ENCODE results near the gene CFAP74. TPM values are rescaled to one million over a fixed set of nuclear protein-coding genes. Genes with fewer than 3 reads are reported as not detected.

Gene CFAP74
- total and polyA plus RNA-seq, 2 of the 13 experiments (the other 11 are each of a cell fraction or from before 2014, with no cell fraction given), result 0.27 to 0.62 TPM

DNA sequence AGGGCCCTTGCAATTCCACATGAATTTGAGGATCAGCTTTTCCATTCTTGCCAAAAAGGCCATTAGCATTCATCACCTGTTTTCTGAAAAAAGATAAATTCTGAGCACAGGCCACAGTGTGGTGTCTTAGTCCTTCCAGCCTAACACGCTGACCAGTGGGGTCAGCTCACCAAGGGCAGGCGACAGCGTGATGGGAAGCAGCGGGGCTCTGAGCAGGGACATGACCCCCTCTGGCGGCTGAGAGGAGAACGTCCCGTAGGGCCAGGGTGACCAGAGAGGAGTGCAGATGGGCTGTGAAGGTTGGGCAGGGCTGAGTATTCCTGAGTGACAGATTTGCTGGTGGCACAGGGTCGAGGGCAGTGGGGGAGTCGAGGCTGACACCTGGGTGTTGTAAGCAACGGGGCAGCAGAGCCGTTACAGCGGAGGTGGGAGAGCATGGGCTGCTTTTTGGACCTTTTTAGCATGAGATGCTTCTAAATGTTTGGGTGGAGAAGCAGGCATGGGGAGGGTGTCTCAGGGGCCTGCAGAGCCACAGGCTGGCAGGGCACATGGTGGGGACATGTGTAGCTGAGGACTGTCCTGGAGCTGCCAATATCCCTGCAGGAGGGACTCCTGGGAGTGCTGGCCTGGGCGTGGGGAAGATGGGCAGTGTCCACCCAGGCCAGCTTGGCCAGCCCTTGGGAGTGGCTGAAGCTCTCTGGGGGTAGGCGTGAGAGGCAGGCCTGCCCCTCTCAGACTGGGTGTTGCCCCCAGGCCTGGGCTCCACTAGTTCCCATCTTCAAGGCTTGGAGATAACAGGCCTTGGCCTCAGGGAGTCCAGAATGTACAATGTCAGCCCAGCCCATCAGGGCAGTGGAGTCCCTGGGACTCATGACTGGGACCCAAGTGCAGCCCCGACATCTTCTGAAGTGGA is 97.1 kb downstream of the CFAP74 start (continued):
- TF ChIP-seq NR1H2 (CRISPR knock-in tag; IDR thresholded peaks at IDR 0.05; ENCODE audit: borderline replicate concordance, low read depth) (no peak), TEAD2 (CRISPR knock-in tag; IDR thresholded peaks at IDR 0.05) (no peak), SAFB2 (CRISPR knock-in tag; IDR thresholded peaks at IDR 0.05; ENCODE audit: borderline replicate concordance, low read depth) (no peak), FOXP1 (IDR thresholded peaks at IDR 0.05) (no peak), FOXP1 (CRISPR knock-in tag; IDR thresholded peaks at IDR 0.05) (no peak), ZNF567 (CRISPR knock-in tag; IDR thresholded peaks at IDR 0.05; ENCODE audit: borderline replicate concordance) (0 out of 2 replicates have a peak, but pooled peaks have one; percentile 26), ASH2L (IDR thresholded peaks at IDR 0.05; ENCODE audit: insufficient read length, low read depth, low read length) (no peak), NFRKB (IDR thresholded peaks at IDR 0.05) (no peak), GATA4 (IDR thresholded peaks at IDR 0.05; ENCODE audit: borderline replicate concordance, low read depth) (no peak), SNAI1 (CRISPR knock-in tag; IDR thresholded peaks at IDR 0.05; ENCODE audit: borderline replicate concordance) (no peak), TBL1XR1 (IDR thresholded peaks at IDR 0.05; ENCODE audit: borderline replicate concordance, low read length, partially characterized antibody) (no peak), ZBTB1 (CRISPR knock-in tag; IDR thresholded peaks at IDR 0.05; ENCODE audit: borderline replicate concordance) (no peak), HMG20B (CRISPR knock-in tag; conservative IDR thresholded peaks at IDR 0.05) (no peak), ZNF235 (CRISPR knock-in tag; IDR thresholded peaks at IDR 0.05; ENCODE audit: borderline replicate concordance) (no peak), PHF8 (CRISPR knock-in tag; IDR thresholded peaks at IDR 0.05) (no peak; the same call in 1 of the 2 replicates), ZNF530 (CRISPR knock-in tag; IDR thresholded peaks at IDR 0.05; ENCODE audit: low read depth) (no peak), IKZF4 (CRISPR knock-in tag; IDR thresholded peaks at IDR 0.05; ENCODE audit: borderline replicate concordance, low read depth, not compliant biosample characterization) (no peak), BRD4 (CRISPR knock-in tag; IDR thresholded peaks at IDR 0.05) (no peak), ELF4 (CRISPR knock-in tag; IDR thresholded peaks at IDR 0.05; ENCODE audit: borderline replicate concordance) (no peak), GTF2F1 (IDR thresholded peaks at IDR 0.05; ENCODE audit: low read length) (no peak), ZFP41 (CRISPR knock-in tag; IDR thresholded peaks at IDR 0.05; ENCODE audit: borderline replicate concordance) (no peak), ZNF616 (CRISPR knock-in tag; IDR thresholded peaks at IDR 0.05; ENCODE audit: low read depth) (no peak), ZNF12 (CRISPR knock-in tag; IDR thresholded peaks at IDR 0.05) (peak; percentile 62; the same call in 1 of the 2 replicates), NFE2 (CRISPR knock-in tag; IDR thresholded peaks at IDR 0.05) (no peak)
- TF ChIP-seq, protein P1, sequence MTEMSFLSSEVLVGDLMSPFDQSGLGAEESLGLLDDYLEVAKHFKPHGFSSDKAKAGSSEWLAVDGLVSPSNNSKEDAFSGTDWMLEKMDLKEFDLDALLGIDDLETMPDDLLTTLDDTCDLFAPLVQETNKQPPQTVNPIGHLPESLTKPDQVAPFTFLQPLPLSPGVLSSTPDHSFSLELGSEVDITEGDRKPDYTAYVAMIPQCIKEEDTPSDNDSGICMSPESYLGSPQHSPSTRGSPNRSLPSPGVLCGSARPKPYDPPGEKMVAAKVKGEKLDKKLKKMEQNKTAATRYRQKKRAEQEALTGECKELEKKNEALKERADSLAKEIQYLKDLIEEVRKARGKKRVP (CRISPR knock-in tag; IDR thresholded peaks at IDR 0.05), result no peak
- TF ChIP-seq, protein P2, sequence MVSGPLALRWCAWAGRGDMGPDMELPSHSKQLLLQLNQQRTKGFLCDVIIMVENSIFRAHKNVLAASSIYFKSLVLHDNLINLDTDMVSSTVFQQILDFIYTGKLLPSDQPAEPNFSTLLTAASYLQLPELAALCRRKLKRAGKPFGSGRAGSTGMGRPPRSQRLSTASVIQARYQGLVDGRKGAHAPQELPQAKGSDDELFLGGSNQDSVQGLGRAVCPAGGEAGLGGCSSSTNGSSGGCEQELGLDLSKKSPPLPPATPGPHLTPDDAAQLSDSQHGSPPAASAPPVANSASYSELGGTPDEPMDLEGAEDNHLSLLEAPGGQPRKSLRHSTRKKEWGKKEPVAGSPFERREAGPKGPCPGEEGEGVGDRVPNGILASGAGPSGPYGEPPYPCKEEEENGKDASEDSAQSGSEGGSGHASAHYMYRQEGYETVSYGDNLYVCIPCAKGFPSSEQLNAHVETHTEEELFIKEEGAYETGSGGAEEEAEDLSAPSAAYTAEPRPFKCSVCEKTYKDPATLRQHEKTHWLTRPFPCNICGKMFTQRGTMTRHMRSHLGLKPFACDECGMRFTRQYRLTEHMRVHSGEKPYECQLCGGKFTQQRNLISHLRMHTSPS (CRISPR knock-in tag; IDR thresholded peaks at IDR 0.05; ENCODE audit: low read depth), result 0 out of 2 replicates have a peak, but pooled peaks have one; percentile 30
- TF ChIP-seq, protein P3, sequence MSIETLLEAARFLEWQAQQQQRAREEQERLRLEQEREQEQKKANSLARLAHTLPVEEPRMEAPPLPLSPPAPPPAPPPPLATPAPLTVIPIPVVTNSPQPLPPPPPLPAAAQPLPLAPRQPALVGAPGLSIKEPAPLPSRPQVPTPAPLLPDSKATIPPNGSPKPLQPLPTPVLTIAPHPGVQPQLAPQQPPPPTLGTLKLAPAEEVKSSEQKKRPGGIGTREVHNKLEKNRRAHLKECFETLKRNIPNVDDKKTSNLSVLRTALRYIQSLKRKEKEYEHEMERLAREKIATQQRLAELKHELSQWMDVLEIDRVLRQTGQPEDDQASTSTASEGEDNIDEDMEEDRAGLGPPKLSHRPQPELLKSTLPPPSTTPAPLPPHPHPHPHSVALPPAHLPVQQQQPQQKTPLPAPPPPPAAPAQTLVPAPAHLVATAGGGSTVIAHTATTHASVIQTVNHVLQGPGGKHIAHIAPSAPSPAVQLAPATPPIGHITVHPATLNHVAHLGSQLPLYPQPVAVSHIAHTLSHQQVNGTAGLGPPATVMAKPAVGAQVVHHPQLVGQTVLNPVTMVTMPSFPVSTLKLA (IDR thresholded peaks at IDR 0.05), result no peak

All from HepG2 (cell line).